H9 (cell line): Measurements from ENCODE around the gene OCRL. TPM values are rescaled to one million over a fixed set of nuclear protein-coding genes. Genes with fewer than 3 reads are reported as not detected.
A peak's percentile ranks its signal among the peaks of the same experiment; 100 is the strongest.

ENCODE experiments used
- DNase-seq: peaks from one replicate; pipeline ENCODE4 v3.0.0-alpha.2; 2017
- H2AFZ ChIP-seq: one replicate; pipeline ENCODE4 v1.6.1; 2013; ENCODE audit warnings: mild to moderate bottlenecking, low read length, control low read depth, moderate library complexity
- H2AK5ac ChIP-seq: 2 replicates; pipeline ENCODE4 v1.6.1; 2013; ENCODE audit warnings: low read length, control low read depth, mixed read lengths; ENCODE audit not compliant: insufficient read length
- H2BK120ac ChIP-seq: one replicate; pipeline ENCODE4 v1.6.1; 2013; ENCODE audit warnings: low read depth, mild to moderate bottlenecking, low read length, control low read depth, inconsistent platforms; ENCODE audit not compliant: poor library complexity, severe bottlenecking
- H2BK12ac ChIP-seq: 2 replicates; pipeline ENCODE4 v1.6.1; 2013; ENCODE audit warnings: low read length, control low read depth, mixed read lengths, low read depth; ENCODE audit not compliant: insufficient read length
- H2BK15ac ChIP-seq: 2 replicates; pipeline ENCODE4 v1.6.1; 2013; ENCODE audit warnings: low read depth, low read length, control low read depth
- H2BK20ac ChIP-seq: one replicate; pipeline ENCODE4 v1.6.1; 2013; ENCODE audit warnings: low read depth, mild to moderate bottlenecking, low read length, control low read depth, inconsistent platforms; ENCODE audit not compliant: poor library complexity, severe bottlenecking
- H2BK5ac ChIP-seq: 2 replicates; pipeline ENCODE4 v1.6.1; 2013; ENCODE audit warnings: low read length, control low read depth, mixed read lengths; ENCODE audit not compliant: insufficient read length
- H3K14ac ChIP-seq: 2 replicates; pipeline ENCODE4 v1.6.1; 2013; ENCODE audit warnings: low read length, control low read depth; ENCODE audit not compliant: insufficient read depth
- H3K18ac ChIP-seq: 2 replicates; pipeline ENCODE4 v1.6.1; 2013; ENCODE audit warnings: low read depth, mild to moderate bottlenecking, mixed read lengths, low read length, control low read depth; ENCODE audit not compliant: insufficient read length
- H3K23ac ChIP-seq: 2 replicates; pipeline ENCODE4 v1.6.1; 2013; ENCODE audit warnings: low read length, control low read depth, mixed read lengths, low read depth; ENCODE audit not compliant: insufficient read length
- H3K23me2 ChIP-seq: 2 replicates; pipeline ENCODE4 v1.6.1; 2013; ENCODE audit warnings: low read depth, mild to moderate bottlenecking, mixed read lengths, low read length, control low read depth; ENCODE audit not compliant: insufficient read length, poor library complexity, severe bottlenecking
- H3K27ac ChIP-seq: 2 replicates; pipeline ENCODE4 v1.5.1; 2013; ENCODE audit warnings: low read length, control low read depth, mixed read lengths, low read depth; ENCODE audit not compliant: insufficient read length
- H3K27me3 ChIP-seq: 2 replicates; pipeline ENCODE4 v1.6.1; 2013; ENCODE audit warnings: low read length, control low read depth, inconsistent platforms; ENCODE audit not compliant: insufficient read depth
- H3K4ac ChIP-seq: 2 replicates; pipeline ENCODE4 v1.6.1; 2013; ENCODE audit warnings: low read depth, mild to moderate bottlenecking, control low read depth, inconsistent platforms, low read length, moderate library complexity
- H3K4me1 ChIP-seq: 2 replicates; pipeline ENCODE4 v1.6.1; 2013; ENCODE audit warnings: low read length, control low read depth, inconsistent platforms; ENCODE audit not compliant: insufficient read depth
- H3K4me2 ChIP-seq: 2 replicates; pipeline ENCODE4 v1.6.1; 2013; ENCODE audit warnings: low read length, control low read depth, mixed read lengths; ENCODE audit not compliant: insufficient read length, insufficient read depth
- H3K56ac ChIP-seq: 2 replicates; pipeline ENCODE4 v1.6.1; 2013; ENCODE audit warnings: low read depth, mild to moderate bottlenecking, mixed read lengths, low read length, control low read depth; ENCODE audit not compliant: insufficient read length
- H3K79me1 ChIP-seq: 2 replicates; pipeline ENCODE4 v1.6.1; 2013; ENCODE audit warnings: low read depth, mild to moderate bottlenecking, moderate library complexity, low read length, control low read depth, inconsistent platforms; ENCODE audit not compliant: insufficient read depth, poor library complexity, severe bottlenecking
- H3K79me2 ChIP-seq: 2 replicates; pipeline ENCODE4 v1.6.1; 2013; ENCODE audit warnings: low read length, control low read depth, inconsistent platforms; ENCODE audit not compliant: insufficient read depth
- H3K9ac ChIP-seq: 2 replicates; pipeline ENCODE4 v1.6.1; 2013; ENCODE audit warnings: low read length, control low read depth, mixed read lengths; ENCODE audit not compliant: insufficient read length; ENCODE audit errors: extremely low read depth
- H3K9me3 ChIP-seq: one replicate; pipeline ENCODE4 v1.6.1; 2013; ENCODE audit warnings: low read depth, low read length, inconsistent platforms; ENCODE audit not compliant: control insufficient read depth
- H3T11ph ChIP-seq: one replicate; pipeline ENCODE4 v1.6.1; 2013; ENCODE audit warnings: mild to moderate bottlenecking, low read length, control low read depth, inconsistent platforms
- H4K20me1 ChIP-seq: one replicate; pipeline ENCODE4 v1.6.1; 2013; ENCODE audit not compliant: control insufficient read depth, insufficient read length, insufficient read depth
- H4K5ac ChIP-seq: 2 replicates; pipeline ENCODE4 v1.6.1; 2013; ENCODE audit warnings: low read depth, mild to moderate bottlenecking, mixed read lengths, low read length, control low read depth; ENCODE audit not compliant: insufficient read length
- H4K8ac ChIP-seq: replicated peaks from 2 replicates; pipeline ENCODE4 v1.6.1; 2013; ENCODE audit warnings: low read length, control low read depth, mixed read lengths, low read depth; ENCODE audit not compliant: insufficient read length
- H4K91ac ChIP-seq: 2 replicates; pipeline ENCODE4 v1.6.1; 2013; ENCODE audit warnings: low read depth, mild to moderate bottlenecking, moderate library complexity, mixed read lengths, low read length, control low read depth; ENCODE audit not compliant: insufficient read length
- H3K27ac Mint-ChIP-seq, 3 experiments: 2 replicates in 2 of 3; 3 replicates in 1 of 3; pipeline ENCODE4 v1.8.0; 2020 to 2021; ENCODE audit warnings: mixed read lengths in 3 of 3, mild to moderate bottlenecking in 1 of 3, moderate library complexity in 1 of 3
- H3K27me3 Mint-ChIP-seq: 2 replicates; pipeline ENCODE4 v1.8.0; 2021; ENCODE audit warnings: low read depth, mild to moderate bottlenecking, moderate library complexity, mixed read lengths
- H3K36me3 Mint-ChIP-seq, 3 experiments: 2 replicates in 2 of 3; 3 replicates in 1 of 3; pipeline ENCODE4 v1.8.0; 2020 to 2021; ENCODE audit warnings: low read depth in 3 of 3, mixed read lengths in 3 of 3; ENCODE audit not compliant: insufficient read depth in 1 of 3
- H3K4me1 Mint-ChIP-seq, 2 experiments: 2 replicates each; pipeline ENCODE4 v1.8.0; 2020; ENCODE audit warnings: mixed read lengths in 2 of 2
- H3K4me3 Mint-ChIP-seq, 2 experiments: 2 replicates in 1 of 2; 3 replicates in 1 of 2; pipeline ENCODE4 v1.8.0; 2020 to 2021; ENCODE audit warnings: mild to moderate bottlenecking in 2 of 2, mixed read lengths in 2 of 2, moderate library complexity in 1 of 2
- H3K9me3 Mint-ChIP-seq, 2 experiments: 2 replicates in 1 of 2; 3 replicates in 1 of 2; pipeline ENCODE4 v1.8.0; 2020; ENCODE audit warnings: mild to moderate bottlenecking in 2 of 2, mixed read lengths in 2 of 2, moderate library complexity in 1 of 2
- WGBS: extraction: QIAGEN DNeasy Blood & Tissue Kit; methylation state at CpG from one replicate; pipeline ENCODE4 v1.1.7; 2013; ENCODE audit warnings: missing lambda C conversion rate, low lambda C conversion rate, mixed read lengths; ENCODE audit not compliant: insufficient read length; ENCODE audit errors: extremely low coverage; 5-methylcytosine and 5-hydroxymethylcytosine counted together
- total RNA-seq: library from RNA; stranded (reverse); gene quantifications from 2 replicates; pipeline ENCODE4 v1.2.1, GENCODE V29; 2021
- TF ChIP-seq, protein P1 (sequence below): fragments of 200-600 bp; sonication (generic); conservative IDR thresholded peaks from 3 replicates; pipeline ENCODE4 v1.8.0; 2021; ENCODE audit warnings: antibody characterized with exemption, mild to moderate bottlenecking

The OCRL gene
- total RNA-seq, 1 experiment from 2014 or later: 31.4 TPM

DNA sequence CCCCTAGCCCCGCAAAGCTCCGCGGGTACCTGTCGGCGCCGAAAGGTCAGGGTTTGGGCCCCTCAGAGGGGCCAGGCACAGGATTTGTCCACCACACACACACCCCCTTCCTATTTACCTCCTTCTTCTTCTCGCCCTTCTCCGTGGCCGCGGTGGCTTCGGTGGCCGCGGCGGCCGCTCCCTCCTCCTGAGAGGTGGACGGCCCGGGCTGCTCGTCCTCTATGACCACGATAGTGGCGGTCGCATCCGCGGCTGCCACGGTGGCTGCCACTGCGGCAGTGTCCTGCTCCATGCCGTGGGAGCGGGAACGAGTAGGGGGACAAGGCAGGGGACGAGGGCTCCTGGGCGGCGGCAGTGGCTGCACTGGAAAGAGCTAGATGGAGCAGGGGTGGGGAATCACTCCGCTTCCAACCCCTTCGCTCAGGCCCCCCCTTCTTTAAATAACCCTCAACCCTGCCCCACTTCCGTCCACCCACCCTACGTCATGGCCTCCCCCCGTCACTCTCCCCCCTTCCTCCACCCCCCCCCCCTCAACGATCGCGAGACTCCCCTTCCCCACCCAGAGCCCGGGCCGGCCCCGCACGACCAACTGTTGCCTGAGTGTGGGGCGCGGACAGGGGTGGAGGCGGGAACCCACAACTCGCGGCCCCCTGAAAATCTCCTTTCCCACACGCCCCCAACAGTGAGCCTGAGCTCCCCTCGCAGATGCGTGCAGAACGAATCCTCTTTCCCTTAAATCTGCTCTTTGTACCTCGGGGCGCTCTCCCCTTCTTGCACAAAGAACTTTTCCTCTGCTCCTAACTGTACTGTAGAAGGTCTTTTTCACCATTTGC is 16.8 kb upstream of the OCRL start, which contains the start of gene SMARCA1:
Gene SMARCA1, minus strand, starts transcription at position 412 of the 833 bp plus-strand sequence. Its CDS starts 120 bp downstream, at position 292.
- H3K56ac ChIP-seq: no peak within 1 kb of the TSS
- TF ChIP-seq, protein P1, sequence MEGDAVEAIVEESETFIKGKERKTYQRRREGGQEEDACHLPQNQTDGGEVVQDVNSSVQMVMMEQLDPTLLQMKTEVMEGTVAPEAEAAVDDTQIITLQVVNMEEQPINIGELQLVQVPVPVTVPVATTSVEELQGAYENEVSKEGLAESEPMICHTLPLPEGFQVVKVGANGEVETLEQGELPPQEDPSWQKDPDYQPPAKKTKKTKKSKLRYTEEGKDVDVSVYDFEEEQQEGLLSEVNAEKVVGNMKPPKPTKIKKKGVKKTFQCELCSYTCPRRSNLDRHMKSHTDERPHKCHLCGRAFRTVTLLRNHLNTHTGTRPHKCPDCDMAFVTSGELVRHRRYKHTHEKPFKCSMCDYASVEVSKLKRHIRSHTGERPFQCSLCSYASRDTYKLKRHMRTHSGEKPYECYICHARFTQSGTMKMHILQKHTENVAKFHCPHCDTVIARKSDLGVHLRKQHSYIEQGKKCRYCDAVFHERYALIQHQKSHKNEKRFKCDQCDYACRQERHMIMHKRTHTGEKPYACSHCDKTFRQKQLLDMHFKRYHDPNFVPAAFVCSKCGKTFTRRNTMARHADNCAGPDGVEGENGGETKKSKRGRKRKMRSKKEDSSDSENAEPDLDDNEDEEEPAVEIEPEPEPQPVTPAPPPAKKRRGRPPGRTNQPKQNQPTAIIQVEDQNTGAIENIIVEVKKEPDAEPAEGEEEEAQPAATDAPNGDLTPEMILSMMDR: no peak
- H3K4ac ChIP-seq: no peak within 1 kb of the TSS
- Mint-ChIP-seq H3K36me3 (peaks cover 0 to 5% (median 0%) of the 10 kb centered on the region in 3 experiments; a peak in 3 of 7 replicates), H3K4me3 (peak within 1 kb of the TSS; percentile 85 to 95), H3K27ac (peak within 1 kb of the TSS; percentile 94 to 97 (median 96)), H3K27me3 (peaks cover 5% of the 10 kb centered on the region; the same call in 1 of the 2 replicates), H3K9me3 (no peaks in the 10 kb centered on the region), H3K4me1 (peaks cover 10 to 20% of the 10 kb centered on the region in 2 experiments)
- no peaks in the 10 kb centered on the region for H3K23me2 ChIP-seq
- no peak within 1 kb of the TSS for H2BK120ac ChIP-seq
- H3K9me3 ChIP-seq: no peaks in the 10 kb centered on the region
- peaks cover 9% of the 10 kb centered on the region; the same call in 1 of the 2 replicates for H3K79me2 ChIP-seq
- no peaks in the 10 kb centered on the region for H3K4me1 ChIP-seq
- peak within 1 kb of the TSS; percentile 80 for H3K4me2 ChIP-seq
- WGBS: no CpG with 5 or more reads among the region's 54 CpGs
- no peak within 1 kb of the TSS for H2AK5ac ChIP-seq
- peak; percentile 63 for DNase-seq
- no peaks in the 10 kb centered on the region for H3K27me3 ChIP-seq
- H4K91ac ChIP-seq: no peak within 1 kb of the TSS
- peak within 1 kb of the TSS; percentile 11 for H2BK20ac ChIP-seq
- H3T11ph ChIP-seq: no peak within 1 kb of the TSS
- H3K18ac ChIP-seq: peak within 1 kb of the TSS; percentile 45
- H4K20me1 ChIP-seq: no peaks in the 10 kb centered on the region
- peak within 1 kb of the TSS; percentile 73 for H3K14ac ChIP-seq
- H3K23ac ChIP-seq: no peak within 1 kb of the TSS
- no peaks in the 10 kb centered on the region for H3K79me1 ChIP-seq
- no peak within 1 kb of the TSS for H2BK15ac ChIP-seq
- H4K8ac ChIP-seq: no peak within 1 kb of the TSS
- H2BK5ac ChIP-seq: no peak within 1 kb of the TSS
- no peak within 1 kb of the TSS for H2AFZ ChIP-seq
- H4K5ac ChIP-seq: no peak within 1 kb of the TSS
- peak within 1 kb of the TSS; percentile 41 for H3K27ac ChIP-seq
- H2BK12ac ChIP-seq: no peak within 1 kb of the TSS
- peak within 1 kb of the TSS; percentile 86 for H3K9ac ChIP-seq
